Measurements from ENCODE around the gene ZNF236. TPM values are rescaled to one million over a fixed set of nuclear protein-coding genes. Genes with fewer than 3 reads are reported as not detected.

The ZNF236 gene
- total and polyA plus RNA-seq, 4 donors = 0.83 to 8.2 (median 5.0) TPM

GRCh38 chr18:77009675-77010074 lies 187.3 kb downstream of the ZNF236 start:
- no peak for DNase-seq (ENCODE audit: low spot score)
- no peaks in the 10 kb centered on the region for H3K9me3 ChIP-seq (ENCODE audit: control insufficient read depth in 4 of 4, low read length in 3 of 4)
- TF ChIP-seq MAX (IDR thresholded peaks at IDR 0.05) (no peak), RXRA (IDR thresholded peaks at IDR 0.05) (no peak), ZBTB33 (IDR thresholded peaks at IDR 0.05) (no peak)
- TF ChIP-seq, protein P1, sequence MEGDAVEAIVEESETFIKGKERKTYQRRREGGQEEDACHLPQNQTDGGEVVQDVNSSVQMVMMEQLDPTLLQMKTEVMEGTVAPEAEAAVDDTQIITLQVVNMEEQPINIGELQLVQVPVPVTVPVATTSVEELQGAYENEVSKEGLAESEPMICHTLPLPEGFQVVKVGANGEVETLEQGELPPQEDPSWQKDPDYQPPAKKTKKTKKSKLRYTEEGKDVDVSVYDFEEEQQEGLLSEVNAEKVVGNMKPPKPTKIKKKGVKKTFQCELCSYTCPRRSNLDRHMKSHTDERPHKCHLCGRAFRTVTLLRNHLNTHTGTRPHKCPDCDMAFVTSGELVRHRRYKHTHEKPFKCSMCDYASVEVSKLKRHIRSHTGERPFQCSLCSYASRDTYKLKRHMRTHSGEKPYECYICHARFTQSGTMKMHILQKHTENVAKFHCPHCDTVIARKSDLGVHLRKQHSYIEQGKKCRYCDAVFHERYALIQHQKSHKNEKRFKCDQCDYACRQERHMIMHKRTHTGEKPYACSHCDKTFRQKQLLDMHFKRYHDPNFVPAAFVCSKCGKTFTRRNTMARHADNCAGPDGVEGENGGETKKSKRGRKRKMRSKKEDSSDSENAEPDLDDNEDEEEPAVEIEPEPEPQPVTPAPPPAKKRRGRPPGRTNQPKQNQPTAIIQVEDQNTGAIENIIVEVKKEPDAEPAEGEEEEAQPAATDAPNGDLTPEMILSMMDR (IDR thresholded peaks at IDR 0.05; ENCODE audit: low read depth, low read length, missing input control) = no peak
- TF ChIP-seq, protein P2, sequence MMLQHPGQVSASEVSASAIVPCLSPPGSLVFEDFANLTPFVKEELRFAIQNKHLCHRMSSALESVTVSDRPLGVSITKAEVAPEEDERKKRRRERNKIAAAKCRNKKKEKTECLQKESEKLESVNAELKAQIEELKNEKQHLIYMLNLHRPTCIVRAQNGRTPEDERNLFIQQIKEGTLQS (IDR thresholded peaks at IDR 0.05) = no peak
- no peaks in the 10 kb centered on the region for H3K27me3 ChIP-seq (ENCODE audit: control insufficient read depth in 4 of 4, insufficient read depth in 4 of 4, low read length in 3 of 4)
- H3K27ac ChIP-seq (ENCODE audit: low read depth in 1 of 2, low read length in 2 of 2) = no peak overlapping the region
- no peak overlapping the region for H3K9ac ChIP-seq (ENCODE audit: low read depth in 1 of 2, low read length in 2 of 2)
- WGBS = 91% methylated on average over 19 of the region's 19 CpGs
- peaks cover 0 to 7% (median 3%) of the 10 kb centered on the region in 4 donors for H3K36me3 ChIP-seq (ENCODE audit: control insufficient read depth in 4 of 4, insufficient read depth in 3 of 4, low read depth in 1 of 4, low read length in 3 of 4)
- H3K4me3 ChIP-seq (ENCODE audit: low read depth in 1 of 3, low read length in 3 of 3) = no peak overlapping the region
- peaks cover 0 to 7% (median 0%) of the 10 kb centered on the region in 4 donors for H3K4me1 ChIP-seq (ENCODE audit: control insufficient read depth in 4 of 4, insufficient read depth in 4 of 4, low read length in 3 of 4)

DNA sequence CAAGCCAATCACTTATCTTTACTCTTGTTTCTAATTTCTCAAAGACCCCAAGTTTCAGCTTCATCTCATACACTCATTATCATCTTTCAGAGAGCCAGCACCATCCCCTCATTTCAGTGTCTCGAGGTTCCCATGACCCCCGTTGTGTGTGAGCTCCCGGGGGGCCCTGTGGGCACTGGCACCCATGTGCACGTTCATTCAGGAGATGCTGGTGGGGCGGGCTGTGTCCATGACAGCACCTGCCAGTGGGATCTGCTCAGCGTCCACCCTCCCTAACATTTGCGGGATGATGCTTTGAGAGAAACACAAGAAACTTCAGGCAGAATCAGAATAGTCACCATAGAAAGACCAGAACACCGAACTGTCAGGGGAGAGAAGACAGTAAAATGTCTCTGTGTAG lies 189.8 kb downstream of the ZNF236 start:
- H3K27ac ChIP-seq (ENCODE audit: low read depth in 1 of 2, low read length in 2 of 2) = no peak overlapping the region
- TF ChIP-seq ZBTB33 (IDR thresholded peaks at IDR 0.05) (no peak), RXRA (IDR thresholded peaks at IDR 0.05) (no peak), TAF1 (conservative IDR thresholded peaks at IDR 0.05) (no peak), FOXA2 (IDR thresholded peaks at IDR 0.05) (no peak), NR2F2 (IDR thresholded peaks at IDR 0.05) (no peak), MAX (IDR thresholded peaks at IDR 0.05) (no peak), JUND (IDR thresholded peaks at IDR 0.05) (no peak), SP1 (IDR thresholded peaks at IDR 0.05) (no peak), HNF4A (conservative IDR thresholded peaks at IDR 0.05) (no peak), EGR1 (IDR thresholded peaks at IDR 0.05; ENCODE audit: low read depth in 2 of 2) (no peak), GABPA (IDR thresholded peaks at IDR 0.05 in 1 of 2, conservative IDR thresholded peaks at IDR 0.05 in 1 of 2) (no peak), YY1 (IDR thresholded peaks at IDR 0.05) (no peak)
- TF ChIP-seq, protein P2 (IDR thresholded peaks at IDR 0.05) = no peak
- TF ChIP-seq, protein P1 (IDR thresholded peaks at IDR 0.05; ENCODE audit: low read depth, low read length, missing input control) = no peak
- H3K4me1 ChIP-seq (ENCODE audit: control insufficient read depth in 4 of 4, insufficient read depth in 4 of 4, low read length in 3 of 4) = peaks cover 0 to under 1% (median 0%) of the 10 kb centered on the region in 4 donors
- DNase-seq (ENCODE audit: low spot score) = no peak
- H3K4me3 ChIP-seq (ENCODE audit: low read depth in 1 of 3, low read length in 3 of 3) = no peak overlapping the region
- no peaks in the 10 kb centered on the region for H3K9me3 ChIP-seq (ENCODE audit: control insufficient read depth in 4 of 4, low read length in 3 of 4)
- H3K36me3 ChIP-seq (ENCODE audit: control insufficient read depth in 4 of 4, insufficient read depth in 3 of 4, low read depth in 1 of 4, low read length in 3 of 4) = peaks cover 5 to 22% (median 15%) of the 10 kb centered on the region in 4 donors
- H3K9ac ChIP-seq (ENCODE audit: low read depth in 1 of 2, low read length in 2 of 2) = no peak overlapping the region
- 96% methylated on average over 8 of the region's 8 CpGs for WGBS
- H3K27me3 ChIP-seq (ENCODE audit: control insufficient read depth in 4 of 4, insufficient read depth in 4 of 4, low read length in 3 of 4) = no peaks in the 10 kb centered on the region

All from liver (tissue), 9 donors.